Liver (tissue), 9 donors: ENCODE data around the gene KLHL40. TPM values are rescaled to one million over a fixed set of nuclear protein-coding genes. Genes with fewer than 3 reads are reported as not detected.

Source experiments
- DNase-seq: peaks from one replicate; pipeline ENCODE4 v3.0.0-alpha.2; 2017; ENCODE audit warnings: low spot score
- H3K27ac ChIP-seq, 2 donors: one replicate each; pipeline ENCODE4 v1.7.0; 2013; ENCODE audit warnings: inconsistent platforms in 2 of 2, low read length in 2 of 2, control low read depth in 1 of 2, low read depth in 1 of 2, mild to moderate bottlenecking in 1 of 2
- H3K27me3 ChIP-seq, 4 donors: one replicate each; pipeline versions ENCODE4 v1.6.1 to v1.7.0; 2013; ENCODE audit warnings: low read length in 3 of 4, inconsistent platforms in 1 of 4, mild to moderate bottlenecking in 1 of 4, moderate library complexity in 1 of 4; ENCODE audit not compliant: control insufficient read depth in 4 of 4, insufficient read depth in 4 of 4
- H3K36me3 ChIP-seq, 4 donors: one replicate each; pipeline versions ENCODE4 v1.6.1 to v1.7.0; 2013; ENCODE audit warnings: low read length in 3 of 4, mild to moderate bottlenecking in 3 of 4, low read depth in 1 of 4, moderate library complexity in 1 of 4; ENCODE audit not compliant: control insufficient read depth in 4 of 4, insufficient read depth in 3 of 4
- H3K4me1 ChIP-seq, 4 donors: one replicate each; pipeline versions ENCODE4 v1.6.1 to v1.7.0; 2013; ENCODE audit warnings: low read length in 3 of 4, mild to moderate bottlenecking in 3 of 4, moderate library complexity in 1 of 4; ENCODE audit not compliant: control insufficient read depth in 4 of 4, insufficient read depth in 4 of 4
- H3K4me3 ChIP-seq, 3 donors: one replicate each; pipeline versions ENCODE4 v1.6.1 to v1.7.0; 2013; ENCODE audit warnings: low read length in 3 of 3, control low read depth in 1 of 3, low read depth in 1 of 3, mild to moderate bottlenecking in 1 of 3
- H3K9ac ChIP-seq, 2 donors: one replicate each; pipeline ENCODE4 v1.7.0; 2013; ENCODE audit warnings: low read length in 2 of 2, mild to moderate bottlenecking in 2 of 2, moderate library complexity in 2 of 2, control low read depth in 1 of 2, low read depth in 1 of 2
- H3K9me3 ChIP-seq, 4 donors: one replicate each; pipeline versions ENCODE4 v1.6.1 to v1.7.0; 2013; ENCODE audit warnings: low read length in 3 of 4; ENCODE audit not compliant: control insufficient read depth in 4 of 4
- ATF3 ChIP-seq: IDR thresholded peaks from 2 replicates; pipeline ENCODE4 v1.6.1; 2016; ENCODE audit warnings: antibody characterized with exemption
- CTCF ChIP-seq: fragments of 150-350 bp; IDR thresholded peaks from 2 replicates; pipeline ENCODE4 v1.5.1; 2017; ENCODE audit warnings: improper control_type of control experiment, low read depth, low read length; ENCODE audit not compliant: missing input control
- EGR1 ChIP-seq, 2 donors: IDR thresholded peaks; 2 replicates each; pipeline ENCODE4 v1.6.1; 2016 to 2018; ENCODE audit warnings: antibody characterized with exemption in 2 of 2, low read depth in 2 of 2
- FOXA2 ChIP-seq: IDR thresholded peaks from 2 replicates; pipeline ENCODE4 v1.6.1; 2016; ENCODE audit warnings: antibody characterized with exemption
- GABPA ChIP-seq, 2 donors: IDR thresholded peaks in 1 of 2; conservative IDR thresholded peaks in 1 of 2; 2 replicates each; pipeline ENCODE4 v1.6.1; 2016; ENCODE audit warnings: antibody characterized with exemption in 2 of 2, mild to moderate bottlenecking in 1 of 2, moderate library complexity in 1 of 2
- HNF4A ChIP-seq, 2 donors: conservative IDR thresholded peaks; 2 replicates each; pipeline ENCODE4 v1.6.1; 2016; ENCODE audit warnings: antibody characterized with exemption in 2 of 2, mild to moderate bottlenecking in 2 of 2
- HNF4G ChIP-seq: IDR thresholded peaks from 2 replicates; pipeline ENCODE4 v1.6.1; 2016; ENCODE audit warnings: antibody characterized with exemption
- JUND ChIP-seq, 2 donors: IDR thresholded peaks; 2 replicates each; pipeline ENCODE4 v1.6.1; 2016; ENCODE audit warnings: antibody characterized with exemption in 2 of 2
- MAX ChIP-seq: IDR thresholded peaks from 2 replicates; pipeline ENCODE4 v1.6.1; 2016; ENCODE audit warnings: antibody characterized with exemption
- NR2F2 ChIP-seq: IDR thresholded peaks from 2 replicates; pipeline ENCODE4 v1.6.1; 2016; ENCODE audit warnings: antibody characterized with exemption
- RXRA ChIP-seq, 2 donors: IDR thresholded peaks; 2 replicates each; pipeline ENCODE4 v1.6.1; 2017 to 2018; ENCODE audit warnings: antibody characterized with exemption in 2 of 2, mild to moderate bottlenecking in 1 of 2
- SP1 ChIP-seq: IDR thresholded peaks from 2 replicates; pipeline ENCODE4 v1.6.1; 2018; ENCODE audit warnings: antibody characterized with exemption, mild to moderate bottlenecking
- YY1 ChIP-seq: IDR thresholded peaks from 2 replicates; pipeline ENCODE4 v1.6.1; 2016; ENCODE audit warnings: antibody characterized with exemption, mild to moderate bottlenecking
- WGBS: extraction: QIAGEN DNeasy Blood & Tissue Kit; methylation state at CpG from one replicate; pipeline ENCODE4 v1.1.7; 2013; 5-methylcytosine and 5-hydroxymethylcytosine counted together
- polyA plus RNA-seq, 2 donors: library from polyadenylated mRNA; stranded (reverse) in 1 of 2; unstranded in 1 of 2; fragments of 200-250 nt in 1 of 2; fragments of >200 nt in 1 of 2; fragmentation: Nextera tagmentation in 1 of 2; extraction: Ambion mirVana in 1 of 2; gene quantifications; one replicate each; pipeline versions ENCODE4 v1.2.1 to v1.2.3, GENCODE V29; 2013 to 2015
- total RNA-seq, 2 donors: library from RNA; depleted of rRNA; stranded (reverse); fragments of >200 nt; gene quantifications; one replicate each; pipeline ENCODE4 v1.2.3, GENCODE V29; 2014
- TF ChIP-seq, protein P1 (sequence below): IDR thresholded peaks from 2 replicates; pipeline ENCODE4 v1.6.1; 2016; ENCODE audit warnings: antibody characterized with exemption
- TF ChIP-seq, protein P2 (sequence below): IDR thresholded peaks from 2 replicates; pipeline ENCODE4 v1.6.1; 2016; ENCODE audit warnings: antibody characterized with exemption, mild to moderate bottlenecking
- donor health status: healthy.
- donor health status: healthy.
- donor health status: healthy.
- donor health status: healthy.
- donor health status: healthy.

KLHL40 gene
- total and polyA plus RNA-seq, 4 donors, result not detected

GRCh38 chr3:42703695-42704025 is 18.3 kb downstream of the KLHL40 start:
- H3K9ac ChIP-seq, result no peak overlapping the region

More at GRCh38 chr3:42703695-42704025, 18.3 kb downstream of the KLHL40 start:
- Histone ChIP-seq H3K4me1 (no peaks in the 10 kb centered on the region), H3K36me3 (no peaks in the 10 kb centered on the region), H3K9me3 (no peaks in the 10 kb centered on the region), H3K4me3 (no peak overlapping the region), H3K27me3 (no peaks in the 10 kb centered on the region), H3K27ac (no peak overlapping the region)
- no peak for DNase-seq
- TF ChIP-seq ATF3, result no peak
- no peak for TF ChIP-seq NR2F2
- TF ChIP-seq HNF4A (conservative IDR thresholded peaks at IDR 0.05), result no peak
- TF ChIP-seq GABPA (IDR thresholded peaks at IDR 0.05 in 1 of 2, conservative IDR thresholded peaks at IDR 0.05 in 1 of 2), result no peak
- TF ChIP-seq RXRA (IDR thresholded peaks at IDR 0.05), result no peak
- TF ChIP-seq MAX, result no peak
- TF ChIP-seq SP1, result no peak
- TF ChIP-seq HNF4G, result no peak
- no peak for TF ChIP-seq EGR1 (IDR thresholded peaks at IDR 0.05; ENCODE audit: low read depth in 2 of 2)
- TF ChIP-seq, protein P1, sequence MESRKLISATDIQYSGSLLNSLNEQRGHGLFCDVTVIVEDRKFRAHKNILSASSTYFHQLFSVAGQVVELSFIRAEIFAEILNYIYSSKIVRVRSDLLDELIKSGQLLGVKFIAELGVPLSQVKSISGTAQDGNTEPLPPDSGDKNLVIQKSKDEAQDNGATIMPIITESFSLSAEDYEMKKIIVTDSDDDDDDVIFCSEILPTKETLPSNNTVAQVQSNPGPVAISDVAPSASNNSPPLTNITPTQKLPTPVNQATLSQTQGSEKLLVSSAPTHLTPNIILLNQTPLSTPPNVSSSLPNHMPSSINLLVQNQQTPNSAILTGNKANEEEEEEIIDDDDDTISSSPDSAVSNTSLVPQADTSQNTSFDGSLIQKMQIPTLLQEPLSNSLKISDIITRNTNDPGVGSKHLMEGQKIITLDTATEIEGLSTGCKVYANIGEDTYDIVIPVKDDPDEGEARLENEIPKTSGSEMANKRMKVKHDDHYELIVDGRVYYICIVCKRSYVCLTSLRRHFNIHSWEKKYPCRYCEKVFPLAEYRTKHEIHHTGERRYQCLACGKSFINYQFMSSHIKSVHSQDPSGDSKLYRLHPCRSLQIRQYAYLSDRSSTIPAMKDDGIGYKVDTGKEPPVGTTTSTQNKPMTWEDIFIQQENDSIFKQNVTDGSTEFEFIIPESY, result no peak
- TF ChIP-seq FOXA2, result no peak
- no peak for TF ChIP-seq CTCF
- no peak for TF ChIP-seq YY1
- TF ChIP-seq JUND (IDR thresholded peaks at IDR 0.05), result no peak
- TF ChIP-seq, protein P2, sequence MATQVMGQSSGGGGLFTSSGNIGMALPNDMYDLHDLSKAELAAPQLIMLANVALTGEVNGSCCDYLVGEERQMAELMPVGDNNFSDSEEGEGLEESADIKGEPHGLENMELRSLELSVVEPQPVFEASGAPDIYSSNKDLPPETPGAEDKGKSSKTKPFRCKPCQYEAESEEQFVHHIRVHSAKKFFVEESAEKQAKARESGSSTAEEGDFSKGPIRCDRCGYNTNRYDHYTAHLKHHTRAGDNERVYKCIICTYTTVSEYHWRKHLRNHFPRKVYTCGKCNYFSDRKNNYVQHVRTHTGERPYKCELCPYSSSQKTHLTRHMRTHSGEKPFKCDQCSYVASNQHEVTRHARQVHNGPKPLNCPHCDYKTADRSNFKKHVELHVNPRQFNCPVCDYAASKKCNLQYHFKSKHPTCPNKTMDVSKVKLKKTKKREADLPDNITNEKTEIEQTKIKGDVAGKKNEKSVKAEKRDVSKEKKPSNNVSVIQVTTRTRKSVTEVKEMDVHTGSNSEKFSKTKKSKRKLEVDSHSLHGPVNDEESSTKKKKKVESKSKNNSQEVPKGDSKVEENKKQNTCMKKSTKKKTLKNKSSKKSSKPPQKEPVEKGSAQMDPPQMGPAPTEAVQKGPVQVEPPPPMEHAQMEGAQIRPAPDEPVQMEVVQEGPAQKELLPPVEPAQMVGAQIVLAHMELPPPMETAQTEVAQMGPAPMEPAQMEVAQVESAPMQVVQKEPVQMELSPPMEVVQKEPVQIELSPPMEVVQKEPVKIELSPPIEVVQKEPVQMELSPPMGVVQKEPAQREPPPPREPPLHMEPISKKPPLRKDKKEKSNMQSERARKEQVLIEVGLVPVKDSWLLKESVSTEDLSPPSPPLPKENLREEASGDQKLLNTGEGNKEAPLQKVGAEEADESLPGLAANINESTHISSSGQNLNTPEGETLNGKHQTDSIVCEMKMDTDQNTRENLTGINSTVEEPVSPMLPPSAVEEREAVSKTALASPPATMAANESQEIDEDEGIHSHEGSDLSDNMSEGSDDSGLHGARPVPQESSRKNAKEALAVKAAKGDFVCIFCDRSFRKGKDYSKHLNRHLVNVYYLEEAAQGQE, result no peak
- WGBS, result 84% methylated on average over 5 of the region's 5 CpGs
